Colonic mucosa (tissue), 4 donors: ENCODE data around the gene ASB13. TPM values are rescaled to one million over a fixed set of nuclear protein-coding genes. Genes with fewer than 3 reads are reported as not detected.
A peak's percentile ranks its signal among the peaks of the same experiment; 100 is the strongest.

Experiments used
- DNase-seq: peaks from one replicate; pipeline ENCODE4 v3.0.0-alpha.2; 2020
- H3K27ac ChIP-seq: fragments of 200-600 bp; one replicate; pipeline ENCODE4 v1.8.0; 2021
- H3K27me3 ChIP-seq: fragments of 200-600 bp; one replicate; pipeline ENCODE4 v1.8.0; 2021
- H3K36me3 ChIP-seq: fragments of 200-600 bp; one replicate; pipeline ENCODE4 v1.8.0; 2021
- H3K4me1 ChIP-seq: fragments of 200-600 bp; one replicate; pipeline ENCODE4 v1.8.0; 2021; ENCODE audit warnings: mild to moderate bottlenecking
- H3K4me3 ChIP-seq: fragments of 200-600 bp; one replicate; pipeline ENCODE4 v1.8.0; 2021
- H3K9ac ChIP-seq, 2 donors: one replicate each; pipeline ENCODE4 v1.7.0; 2013; ENCODE audit warnings: control low read depth in 2 of 2, low read depth in 2 of 2, low read length in 2 of 2
- H3K9me3 ChIP-seq: fragments of 200-600 bp; one replicate; pipeline ENCODE4 v1.8.0; 2021
- intact Hi-C: fragments of 100-400 bp; cut with DNase I; formaldehyde crosslinking; loops from one replicate; pipeline ENCODE4 v1.14.1; 2022
- total RNA-seq, 2 donors: library from RNA; stranded (reverse); fragmentation: NEBNext Ultra II Directional in 1 of 2; extraction: Animal tissue kit (Norgen Biotek cat#: 25700) in 1 of 2; gene quantifications; one replicate each; pipeline ENCODE4 v1.2.1, GENCODE V29; 2021
- TF ChIP-seq, protein P1 (sequence below): fragments of 200-600 bp; IDR thresholded peaks from one replicate; pipeline ENCODE4 v1.8.0; 2022; ENCODE audit warnings: antibody characterized with exemption, mild to moderate bottlenecking
- donor health status: healthy.
- donor health status: DM: no; HTN: no; CAD: no.
- donor health status: DM: no; HTN: no; CAD: no.

Gene ASB13
- total RNA-seq, 2 donors from 2014 or later: 36.1 to 36.2 TPM

GRCh38 chr10:5698062-5698461, 31.7 kb upstream of the ASB13 start:
- Histone ChIP-seq H3K9ac (no peak overlapping the region), H3K9me3 (no peaks in the 10 kb centered on the region), H3K4me1 (no peaks in the 10 kb centered on the region), H3K36me3 (no peaks in the 10 kb centered on the region), H3K4me3 (no peak overlapping the region), H3K27ac (no peak overlapping the region), H3K27me3 (no peaks in the 10 kb centered on the region)
- TF ChIP-seq, protein P1, sequence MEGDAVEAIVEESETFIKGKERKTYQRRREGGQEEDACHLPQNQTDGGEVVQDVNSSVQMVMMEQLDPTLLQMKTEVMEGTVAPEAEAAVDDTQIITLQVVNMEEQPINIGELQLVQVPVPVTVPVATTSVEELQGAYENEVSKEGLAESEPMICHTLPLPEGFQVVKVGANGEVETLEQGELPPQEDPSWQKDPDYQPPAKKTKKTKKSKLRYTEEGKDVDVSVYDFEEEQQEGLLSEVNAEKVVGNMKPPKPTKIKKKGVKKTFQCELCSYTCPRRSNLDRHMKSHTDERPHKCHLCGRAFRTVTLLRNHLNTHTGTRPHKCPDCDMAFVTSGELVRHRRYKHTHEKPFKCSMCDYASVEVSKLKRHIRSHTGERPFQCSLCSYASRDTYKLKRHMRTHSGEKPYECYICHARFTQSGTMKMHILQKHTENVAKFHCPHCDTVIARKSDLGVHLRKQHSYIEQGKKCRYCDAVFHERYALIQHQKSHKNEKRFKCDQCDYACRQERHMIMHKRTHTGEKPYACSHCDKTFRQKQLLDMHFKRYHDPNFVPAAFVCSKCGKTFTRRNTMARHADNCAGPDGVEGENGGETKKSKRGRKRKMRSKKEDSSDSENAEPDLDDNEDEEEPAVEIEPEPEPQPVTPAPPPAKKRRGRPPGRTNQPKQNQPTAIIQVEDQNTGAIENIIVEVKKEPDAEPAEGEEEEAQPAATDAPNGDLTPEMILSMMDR: no peak
- DNase-seq: no peak
- intact Hi-C loops: no loop called here

- H3K27ac ChIP-seq: peak overlapping the region; percentile 19
- H3K4me3 ChIP-seq: no peak overlapping the region
- no peaks in the 10 kb centered on the region for H3K4me1 ChIP-seq
- no peaks in the 10 kb centered on the region for H3K36me3 ChIP-seq
- no peaks in the 10 kb centered on the region for H3K9me3 ChIP-seq
- H3K9ac ChIP-seq: peak overlapping the region in 1 of 2 donors; percentile 4
- no peaks in the 10 kb centered on the region for H3K27me3 ChIP-seq
- DNase-seq: peak; percentile 71
- TF ChIP-seq, protein P1: no peak
- intact Hi-C loops: no loop called here
These were observed 30.9 kb upstream of the ASB13 start for GRCh38 chr10:5697342-5697741.

DNA sequence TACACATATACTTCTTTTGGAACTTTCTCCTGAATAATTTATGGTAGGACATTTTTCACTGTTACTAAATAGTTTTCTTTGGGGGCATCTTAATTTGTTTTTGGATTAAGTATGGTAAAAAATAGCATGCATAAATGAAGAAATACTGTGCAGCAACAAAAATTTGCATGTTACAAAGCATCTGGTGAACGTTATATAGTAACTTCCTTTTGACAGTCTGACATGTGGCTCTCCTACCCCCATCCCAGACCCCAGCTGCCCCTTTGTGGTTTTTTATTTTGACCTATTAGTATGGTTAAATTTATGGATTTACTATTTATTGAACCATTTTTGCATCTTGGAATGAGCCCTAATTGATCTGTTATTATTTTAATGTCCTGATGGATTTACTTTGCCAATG, 28.2 kb upstream of the ASB13 start:
- no peak for DNase-seq
- TF ChIP-seq, protein P1: no peak
- Histone ChIP-seq H3K9ac (no peak overlapping the region), H3K4me3 (no peak overlapping the region), H3K27ac (no peak overlapping the region), H3K9me3 (no peaks in the 10 kb centered on the region), H3K27me3 (no peaks in the 10 kb centered on the region), H3K4me1 (peaks cover 3% of the 10 kb centered on the region), H3K36me3 (no peaks in the 10 kb centered on the region)
- intact Hi-C loops: no loop called here

DNA sequence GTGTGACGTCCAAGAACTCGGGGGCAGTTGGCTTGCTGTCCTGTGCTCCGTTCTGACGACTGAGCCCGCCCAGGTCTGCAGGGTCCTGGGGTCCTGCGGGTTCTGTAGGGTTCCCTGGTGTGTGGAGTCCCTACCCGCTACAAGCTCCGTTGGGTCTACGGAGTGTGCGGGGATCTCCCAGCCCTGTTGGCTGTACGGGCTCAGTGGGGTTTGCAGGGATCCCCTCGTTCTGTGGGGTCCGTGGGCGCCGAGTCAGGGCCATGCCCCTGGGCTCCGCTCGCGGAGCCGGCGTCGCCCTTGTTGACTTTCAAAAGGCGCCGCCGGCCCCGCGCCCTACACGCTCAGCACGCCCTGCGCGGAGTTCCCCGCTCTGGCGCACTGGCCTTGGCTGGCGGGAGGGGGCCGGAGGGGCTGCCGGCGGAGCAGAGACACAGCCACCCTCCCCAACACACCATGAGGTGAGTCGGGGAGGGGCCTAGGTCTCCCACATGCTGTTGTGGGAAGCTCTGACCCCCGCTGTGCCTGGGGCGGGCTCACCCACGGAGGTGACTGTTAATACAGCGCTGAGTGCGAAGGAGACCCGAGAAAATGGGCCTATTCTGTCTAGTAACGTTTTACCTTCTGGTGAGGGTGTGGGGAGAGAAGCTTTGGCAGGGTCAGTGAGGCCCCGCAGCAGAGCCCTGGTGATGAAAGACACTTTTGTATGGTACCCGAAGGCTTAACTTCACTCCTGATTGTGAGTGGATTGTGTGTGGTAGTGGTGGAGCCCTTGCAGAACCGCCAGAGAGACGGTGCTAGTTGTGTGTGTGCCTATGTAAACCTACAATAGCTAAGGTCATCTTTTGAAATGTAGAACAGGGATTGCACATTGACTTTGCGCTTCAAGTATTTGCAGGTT, 26.3 kb upstream of the ASB13 start:
- Histone ChIP-seq H3K36me3 (no peaks in the 10 kb centered on the region), H3K4me3 (peak overlapping the region; percentile 48), H3K4me1 (peaks cover 3% of the 10 kb centered on the region), H3K27me3 (no peaks in the 10 kb centered on the region), H3K27ac (peak overlapping the region; percentile 54), H3K9ac (peak overlapping the region; percentile 38 to 81), H3K9me3 (no peaks in the 10 kb centered on the region)
- intact Hi-C loops: no loop called here
- TF ChIP-seq, protein P1: no peak
- DNase-seq: peak; percentile 66

DNA sequence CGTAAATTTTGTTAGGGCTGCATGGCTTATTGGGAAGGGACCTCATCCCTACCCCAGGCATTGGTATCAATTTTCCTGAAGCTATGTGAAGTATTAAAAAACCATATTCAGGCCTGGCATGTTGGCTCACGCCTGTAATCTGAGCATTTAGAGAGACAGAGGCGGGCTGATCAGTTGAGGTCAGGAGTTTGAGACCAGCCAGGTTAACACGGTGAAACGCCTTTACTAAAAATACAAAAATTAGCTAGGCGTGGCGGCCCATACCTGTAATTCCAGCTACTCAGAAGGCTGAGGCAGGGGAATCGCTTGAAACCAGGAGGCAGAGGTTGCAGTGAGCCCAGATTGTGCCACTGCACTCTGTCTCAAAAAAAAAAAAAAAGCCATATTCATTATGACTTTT, 25.4 kb upstream of the ASB13 start:
- Histone ChIP-seq H3K36me3 (no peaks in the 10 kb centered on the region), H3K4me3 (no peak overlapping the region), H3K27ac (no peak overlapping the region), H3K9me3 (no peaks in the 10 kb centered on the region), H3K4me1 (peaks cover 3% of the 10 kb centered on the region), H3K9ac (no peak overlapping the region), H3K27me3 (no peaks in the 10 kb centered on the region)
- DNase-seq: peak; percentile 30
- intact Hi-C loops: no loop called here
- TF ChIP-seq, protein P1: no peak
